ENCODE results near the gene ANKRD26. TPM values are rescaled to one million over a fixed set of nuclear protein-coding genes. Genes with fewer than 3 reads are reported as not detected.

The ANKRD26 gene
- total and polyA plus RNA-seq, 2 donors (not counting 1 experiment from before 2014, with no cell fraction given): 0.67 to 10.5 TPM

GRCh38 chr10:26983156-26983555 lies 117.1 kb downstream of the ANKRD26 start:
- Mint-ChIP-seq H3K27me3 (no peaks in the 10 kb centered on the region), H3K9me3 (ENCODE audit: insufficient read depth) (no peaks in the 10 kb centered on the region), H3K27ac (no peak overlapping the region), H3K4me3 (no peak overlapping the region), H3K4me1 (no peaks in the 10 kb centered on the region)
- Histone ChIP-seq H3K9ac (ENCODE audit: low read length) (no peak overlapping the region), H3K27ac (ENCODE audit: low read length in 2 of 2) (no peak overlapping the region), H3K9me3 (ENCODE audit: control extremely low read depth in 1 of 3, control insufficient read depth in 2 of 3, insufficient read depth in 1 of 3, low read length in 2 of 3) (no peaks in the 10 kb centered on the region), H3K27me3 (replicated peaks in 1 of 4; ENCODE audit: control extremely low read depth in 1 of 4, control insufficient read depth in 3 of 4, insufficient read depth in 4 of 4, low read length in 3 of 4) (no peaks in the 10 kb centered on the region), H3K36me3 (replicated peaks in 1 of 2; ENCODE audit: control extremely low read depth in 1 of 2, control insufficient read depth in 1 of 2, extremely low read depth in 1 of 2, insufficient read depth in 2 of 2, low read length in 1 of 2) (no peaks in the 10 kb centered on the region), H4K20me1 (ENCODE audit: control insufficient read depth, insufficient read depth, low read length, poor library complexity, severe bottlenecking) (no peaks in the 10 kb centered on the region), H2AFZ (ENCODE audit: insufficient read depth, low read depth, low read length, poor library complexity, severe bottlenecking) (no peak overlapping the region), H3K4me2 (replicated peaks; ENCODE audit: low read depth, low read length, poor library complexity, severe bottlenecking) (no peak overlapping the region), H3K79me2 (ENCODE audit: control insufficient read depth, insufficient read depth, low read length) (no peaks in the 10 kb centered on the region), H3K4me3 (ENCODE audit: control extremely low read depth in 1 of 5, extremely low read depth in 1 of 5, insufficient read depth in 1 of 5, low read depth in 2 of 5, low read length in 4 of 5) (no peak overlapping the region), H3K4me1 (ENCODE audit: control insufficient read depth in 2 of 2, insufficient read depth in 2 of 2, low read length in 2 of 2) (no peaks in the 10 kb centered on the region)
- no CpG with 5 or more reads among the region's 1 CpG for WGBS (ENCODE audit: insufficient coverage)
- no peak for ATAC-seq (ENCODE audit: low read depth)
- TF ChIP-seq CTCF (IDR thresholded peaks at IDR 0.05) (no peak), EZH2 (IDR thresholded peaks at IDR 0.05; ENCODE audit: borderline replicate concordance, insufficient read depth, low read depth, low read length, poor library complexity, severe bottlenecking) (no peak)
- ChIA-PET POLR2A (no interaction called here), CTCF (no interaction called here)
- no peak for DNase-seq
- intact Hi-C loops (cut with micrococcal nuclease): no loop called here

- no peaks in the 10 kb centered on the region for H3K9me3 Mint-ChIP-seq (ENCODE audit: insufficient read depth)
- no peak overlapping the region for H3K4me3 ChIP-seq (ENCODE audit: control extremely low read depth in 1 of 5, extremely low read depth in 1 of 5, insufficient read depth in 1 of 5, low read depth in 2 of 5, low read length in 4 of 5)
- intact Hi-C loops (cut with micrococcal nuclease): no loop called here
- H2AFZ ChIP-seq (ENCODE audit: insufficient read depth, low read depth, low read length, poor library complexity, severe bottlenecking): no peak overlapping the region
- ATAC-seq (ENCODE audit: low read depth): no peak
- H3K9ac ChIP-seq (ENCODE audit: low read length): no peak overlapping the region
- no peaks in the 10 kb centered on the region for H3K4me1 ChIP-seq (ENCODE audit: control insufficient read depth in 2 of 2, insufficient read depth in 2 of 2, low read length in 2 of 2)
- H3K79me2 ChIP-seq (ENCODE audit: control insufficient read depth, insufficient read depth, low read length): no peaks in the 10 kb centered on the region
- no peaks in the 10 kb centered on the region for H3K27me3 Mint-ChIP-seq
- TF ChIP-seq CTCF (IDR thresholded peaks at IDR 0.05) (no peak), EZH2 (IDR thresholded peaks at IDR 0.05; ENCODE audit: borderline replicate concordance, insufficient read depth, low read depth, low read length, poor library complexity, severe bottlenecking) (no peak)
- H3K27me3 ChIP-seq (replicated peaks in 1 of 4; ENCODE audit: control extremely low read depth in 1 of 4, control insufficient read depth in 3 of 4, insufficient read depth in 4 of 4, low read length in 3 of 4): no peaks in the 10 kb centered on the region
- POLR2A ChIA-PET: no interaction called here
- WGBS (ENCODE audit: insufficient coverage): no CpG with 5 or more reads among the region's 1 CpG
- no peak overlapping the region for H3K27ac ChIP-seq (ENCODE audit: low read length in 2 of 2)
- no peak for DNase-seq
- no peaks in the 10 kb centered on the region for H3K9me3 ChIP-seq (ENCODE audit: control extremely low read depth in 1 of 3, control insufficient read depth in 2 of 3, insufficient read depth in 1 of 3, low read length in 2 of 3)
- H3K4me1 Mint-ChIP-seq: no peaks in the 10 kb centered on the region
- H3K36me3 ChIP-seq (replicated peaks in 1 of 2; ENCODE audit: control extremely low read depth in 1 of 2, control insufficient read depth in 1 of 2, extremely low read depth in 1 of 2, insufficient read depth in 2 of 2, low read length in 1 of 2): no peaks in the 10 kb centered on the region
- H4K20me1 ChIP-seq (ENCODE audit: control insufficient read depth, insufficient read depth, low read length, poor library complexity, severe bottlenecking): no peaks in the 10 kb centered on the region
- no peak overlapping the region for H3K4me2 ChIP-seq (replicated peaks; ENCODE audit: low read depth, low read length, poor library complexity, severe bottlenecking)
- no peak overlapping the region for H3K27ac Mint-ChIP-seq
- H3K4me3 Mint-ChIP-seq: no peak overlapping the region
- CTCF ChIA-PET: interaction anchor here (1.0 kb wide), 1 partner anchor 256 kb away, joined by 3 read pairs; no protein-coding TSS in a partner anchor
Measured at GRCh38 chr10:26982058-26982457, 118.2 kb downstream of the ANKRD26 start.

Measured in B cell (primary cell).